GM12878 (cell line): ENCODE data around the gene ARHGEF26. TPM values are rescaled to one million over a fixed set of nuclear protein-coding genes. Genes with fewer than 3 reads are reported as not detected.

Source experiments
- ATAC-seq: fragments of 200-7000 bp; cut with Tn5 transposase; 3 replicates; pipeline ENCODE4 v1.9.1; 2020; ENCODE audit warnings: mild to moderate bottlenecking, moderate library complexity
- BruUV-seq: library from RNA; stranded (reverse); fragments of 400-500 nt; replicated peaks from 2 replicates; lab custom pipeline; 2021; lab: Mats Ljungman, UMichigan
- CTCF ChIA-PET: fragments of 300-600 bp; sonication (Branson Sonifier 250); formaldehyde crosslinking; extraction: SDS; loops from one replicate; lab custom pipeline; 2021; ENCODE audit warnings: inconsistent platforms; lab: Yijun Ruan, JAX
- POLR2A ChIA-PET: fragments of 350-600 bp; formaldehyde crosslinking; extraction: SDS; loops from one replicate; lab custom pipeline; 2021; ENCODE audit warnings: inconsistent platforms; lab: Charles Lee
- RAD21 ChIA-PET: fragments of 300-600 bp; sonication (Branson Sonifier 250); formaldehyde crosslinking; loops from one replicate; lab custom pipeline; 2023; ENCODE audit warnings: antibody characterized with exemption; ENCODE audit not compliant: unreplicated experiment; lab: Charles Lee
- SMC1A ChIA-PET: fragments of 300-600 bp; sonication (Branson Sonifier 250); formaldehyde crosslinking; loops from one replicate; lab custom pipeline; 2023; ENCODE audit not compliant: unreplicated experiment, uncharacterized antibody; lab: Charles Lee
- DNase-seq: peaks from one replicate; pipeline ENCODE4 v3.0.0-alpha.2; 2011; ENCODE audit warnings: low read depth, low spot score
- FAIRE-seq: peaks from 3 replicates; lab custom pipeline; 2011; peaks lifted over from hg19 to GRCh38; lab: Jason Lieb, UNC
- H2AFZ ChIP-seq: 2 replicates; pipeline ENCODE4 v1.6.0; 2011; ENCODE audit warnings: low read depth, low read length, control low read depth; ENCODE audit not compliant: control insufficient read depth
- H3K27ac ChIP-seq: 2 replicates; pipeline ENCODE4 v1.5.1; 2011; ENCODE audit warnings: control low read depth; ENCODE audit not compliant: control insufficient read depth, insufficient read depth
- H3K27me3 ChIP-seq, 2 experiments: replicated peaks in 1 of 2; 2 replicates each; pipeline versions ENCODE4 v1.6.0 to v1.6.1; 2011; ENCODE audit warnings: low read length in 1 of 2; ENCODE audit not compliant: control insufficient read depth in 2 of 2, insufficient read depth in 2 of 2
- H3K36me3 ChIP-seq, 2 experiments: 2 replicates each; pipeline ENCODE4 v1.5.1; 2011; ENCODE audit warnings: low read length in 1 of 2; ENCODE audit not compliant: control insufficient read depth in 2 of 2, insufficient read depth in 2 of 2
- H3K4me1 ChIP-seq: 2 replicates; pipeline ENCODE4 v1.6.1; 2011; ENCODE audit warnings: mild to moderate bottlenecking, low read length, moderate library complexity, mixed read lengths; ENCODE audit not compliant: control insufficient read depth, insufficient read depth
- H3K4me2 ChIP-seq: 2 replicates; pipeline ENCODE4 v1.6.0; 2011; ENCODE audit warnings: control low read depth; ENCODE audit not compliant: control insufficient read depth, insufficient read depth
- H3K4me3 ChIP-seq: fragments of 200-600 bp; sonication (generic); 2 replicates; pipeline ENCODE4 v1.5.1; 2016
- H3K79me2 ChIP-seq: 2 replicates; pipeline ENCODE4 v1.6.0; 2011; ENCODE audit warnings: low read length; ENCODE audit not compliant: control insufficient read depth, insufficient read depth
- H3K9ac ChIP-seq: 2 replicates; pipeline ENCODE4 v1.8.0; 2011; ENCODE audit warnings: low read length, control low read depth, mixed read lengths; ENCODE audit not compliant: control insufficient read depth, insufficient read depth
- H3K9me3 ChIP-seq: replicated peaks from 3 replicates; pipeline ENCODE4 v1.5.1; 2011; ENCODE audit warnings: mild to moderate bottlenecking, low read length; ENCODE audit not compliant: control insufficient read depth, insufficient read depth
- H4K20me1 ChIP-seq: 2 replicates; pipeline ENCODE4 v1.6.0; 2011; ENCODE audit not compliant: control insufficient read depth, insufficient read depth
- BHLHE40 ChIP-seq, 2 experiments: fragments of 450-650 bp in 1 of 2; IDR thresholded peaks; 2 replicates each; pipeline ENCODE4 v1.6.1; 2011 to 2017; ENCODE audit warnings: low read depth in 2 of 2, borderline replicate concordance in 1 of 2, improper control_type of control experiment in 1 of 2, low read length in 1 of 2, mild to moderate bottlenecking in 1 of 2
- CHD2 ChIP-seq: IDR thresholded peaks from 2 replicates; pipeline ENCODE4 v1.6.1; 2011; ENCODE audit warnings: low read depth, low read length, improper control_type of control experiment, borderline replicate concordance
- ETV6 ChIP-seq, 2 experiments: fragments of 450-650 bp in 1 of 2; IDR thresholded peaks in 1 of 2; conservative IDR thresholded peaks in 1 of 2; 2 replicates each; pipeline ENCODE4 v1.6.1; 2014; ENCODE audit warnings: antibody characterized with exemption in 1 of 2, borderline replicate concordance in 1 of 2, low read depth in 1 of 2, mild to moderate bottlenecking in 1 of 2, moderate library complexity in 1 of 2
- FOS ChIP-seq: IDR thresholded peaks from 3 replicates; pipeline ENCODE4 v1.6.1; 2011; ENCODE audit warnings: borderline replicate concordance; ENCODE audit not compliant: insufficient read length; ENCODE audit errors: extremely low read depth
- FOXM1 ChIP-seq: IDR thresholded peaks from 2 replicates; pipeline ENCODE4 v1.6.1; 2012; ENCODE audit warnings: low read depth, mild to moderate bottlenecking, inconsistent platforms, low read length, moderate library complexity
- NFXL1 ChIP-seq: fragments of 450-650 bp; IDR thresholded peaks from 2 replicates; pipeline ENCODE4 v1.6.1; 2017; ENCODE audit warnings: antibody characterized with exemption, mild to moderate bottlenecking, borderline replicate concordance
- NR2C1 ChIP-seq: fragments of 450-650 bp; IDR thresholded peaks from 2 replicates; pipeline ENCODE4 v1.6.1; 2017; ENCODE audit warnings: antibody characterized with exemption, mild to moderate bottlenecking, moderate library complexity
- WGBS: methylation state at CpG from one replicate; pipeline ENCODE4 v1.1.6; 2016; ENCODE audit warnings: low lambda C conversion rate; ENCODE audit not compliant: insufficient replicate concordance, insufficient coverage; ENCODE audit errors: missing lambda C conversion rate; 5-methylcytosine and 5-hydroxymethylcytosine counted together
- in situ Hi-C: fragments of 300-500 bp; cut with MboI; formaldehyde crosslinking; loops from 9 replicates; pipeline ENCODE4 v1.14.3; 2018; ENCODE audit warnings: mixed read lengths
- intact Hi-C: fragments of 100-400 bp; cut with micrococcal nuclease; formaldehyde crosslinking; loops from one replicate; pipeline ENCODE4 v1.14.2; 2022; ENCODE audit not compliant: unreplicated experiment
- polyA plus RNA-seq, 11 experiments: library from polyadenylated mRNA; depleted of rRNA in 4 of 11; unstranded in 6 of 11; stranded (reverse) in 5 of 11; fragments of >200 nt; fragmentation: Nextera tagmentation in 4 of 11; fragmentation: Illumina TruSeq in 1 of 11; extraction: Ambion mirVana in 4 of 11; extraction: Trizol in 1 of 11; gene quantifications; 1 replicate in 1 of 11; 2 replicates in 10 of 11; pipeline versions ENCODE4 v1.2.1 to v1.2.3, GENCODE V29; 2011 to 2016; ENCODE audit warnings: inconsistent platforms in 2 of 11, missing spikeins in 2 of 11, low read depth in 1 of 11
- total RNA-seq, 4 experiments: library from RNA; depleted of rRNA in 3 of 4; stranded (reverse); fragments of >200 nt in 3 of 4; fragmentation: Illumina TruSeq in 1 of 4; extraction: Trizol in 1 of 4; gene quantifications; 2 replicates each; pipeline versions ENCODE4 v1.2.1 to v1.2.3, GENCODE V29; 2013 to 2021
- TF ChIP-seq, protein P1 (sequence below): IDR thresholded peaks from 2 replicates; pipeline ENCODE4 v1.6.1; 2011; ENCODE audit warnings: mild to moderate bottlenecking, low read depth, low read length, moderate library complexity; ENCODE audit not compliant: insufficient replicate concordance

The ARHGEF26 gene
- total and polyA plus RNA-seq, 10 of the 15 experiments (the other 5 are each of a cell fraction or from before 2014, with no cell fraction given) = 0.02 to 0.47 (median 0.05) TPM; not detected in 1

- FAIRE-seq = no peak
- no peak for ATAC-seq
- CTCF ChIA-PET = no interaction called here
- POLR2A ChIA-PET = no interaction called here
- Histone ChIP-seq H3K9me3 (no peaks in the 10 kb centered on the region), H3K27ac (no peak overlapping the region), H3K4me1 (no peaks in the 10 kb centered on the region), H4K20me1 (no peaks in the 10 kb centered on the region), H2AFZ (no peak overlapping the region), H3K4me2 (no peak overlapping the region), H3K79me2 (no peaks in the 10 kb centered on the region), H3K27me3 (no peaks in the 10 kb centered on the region), H3K4me3 (no peak overlapping the region), H3K9ac (no peak overlapping the region), H3K36me3 (no peaks in the 10 kb centered on the region)
- in situ Hi-C loops (no loop called here), intact Hi-C loops (no loop called here)
- no peak for DNase-seq
- SMC1A ChIA-PET = no interaction called here
- TF ChIP-seq, protein P1, sequence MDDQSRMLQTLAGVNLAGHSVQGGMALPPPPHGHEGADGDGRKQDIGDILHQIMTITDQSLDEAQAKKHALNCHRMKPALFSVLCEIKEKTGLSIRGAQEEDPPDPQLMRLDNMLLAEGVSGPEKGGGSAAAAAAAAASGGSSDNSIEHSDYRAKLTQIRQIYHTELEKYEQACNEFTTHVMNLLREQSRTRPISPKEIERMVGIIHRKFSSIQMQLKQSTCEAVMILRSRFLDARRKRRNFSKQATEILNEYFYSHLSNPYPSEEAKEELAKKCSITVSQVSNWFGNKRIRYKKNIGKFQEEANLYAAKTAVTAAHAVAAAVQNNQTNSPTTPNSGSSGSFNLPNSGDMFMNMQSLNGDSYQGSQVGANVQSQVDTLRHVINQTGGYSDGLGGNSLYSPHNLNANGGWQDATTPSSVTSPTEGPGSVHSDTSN = no peak
- TF ChIP-seq ETV6 (conservative IDR thresholded peaks at IDR 0.05 in 1 of 2, IDR thresholded peaks at IDR 0.05 in 1 of 2; ENCODE audit: borderline replicate concordance in 1 of 2, low read depth in 1 of 2) (no peak), NR2C1 (no peak), NFXL1 (no peak), BHLHE40 (IDR thresholded peaks at IDR 0.05; ENCODE audit: borderline replicate concordance in 1 of 2, low read depth in 2 of 2, low read length in 1 of 2) (no peak), FOXM1 (no peak), FOS (no peak), CHD2 (no peak)
- RAD21 ChIA-PET = no interaction called here
- BruUV-seq = no TSS peak
- WGBS = 54% methylated on average over 6 of the region's 6 CpGs
These were observed 20.6 kb upstream of the ARHGEF26 start for GRCh38 chr3:154100556-154100955.
